GM19240 (cell line): ENCODE measurements around the gene PDIA5.

ENCODE experiments used
- DNase-seq: peaks from one replicate; pipeline ENCODE4 v3.0.0; 2011; ENCODE audit warnings: low spot score; ENCODE audit not compliant: insufficient read length

Gene PDIA5

GRCh38 chr3:123113889-123114450 lies 47.1 kb downstream of the PDIA5 start:
- no peak for DNase-seq

- no peak for DNase-seq
Observed at GRCh38 chr3:123116116-123116515, 49.3 kb downstream of the PDIA5 start.

GRCh38 chr3:123119388-123119787 lies 52.6 kb downstream of the PDIA5 start:
- no peak for DNase-seq

- DNase-seq: no peak
Observed at GRCh38 chr3:123119802-123120201, 53.0 kb downstream of the PDIA5 start.

- no peak for DNase-seq
Observed at GRCh38 chr3:123120573-123120972, 53.7 kb downstream of the PDIA5 start.

DNA sequence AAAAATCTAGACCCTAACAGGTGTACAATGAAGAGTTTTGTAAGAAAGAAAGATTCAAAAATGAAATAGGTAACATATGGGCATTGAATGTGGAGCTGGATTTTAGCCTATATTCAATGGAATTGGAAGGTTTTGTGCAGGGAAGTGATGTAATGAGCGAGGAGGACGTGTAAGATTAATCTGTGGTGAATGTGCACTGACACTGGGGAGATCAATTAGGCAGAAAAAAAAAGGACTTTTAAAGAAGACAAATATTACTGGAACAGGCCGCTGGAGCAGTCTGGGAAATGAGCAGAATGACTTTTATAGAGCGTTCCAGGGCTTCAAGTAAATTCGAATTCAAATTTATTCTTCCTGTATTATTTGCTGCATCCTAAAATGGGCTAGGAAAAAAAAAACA lies 55.2 kb downstream of the PDIA5 start:
- no peak for DNase-seq

DNA sequence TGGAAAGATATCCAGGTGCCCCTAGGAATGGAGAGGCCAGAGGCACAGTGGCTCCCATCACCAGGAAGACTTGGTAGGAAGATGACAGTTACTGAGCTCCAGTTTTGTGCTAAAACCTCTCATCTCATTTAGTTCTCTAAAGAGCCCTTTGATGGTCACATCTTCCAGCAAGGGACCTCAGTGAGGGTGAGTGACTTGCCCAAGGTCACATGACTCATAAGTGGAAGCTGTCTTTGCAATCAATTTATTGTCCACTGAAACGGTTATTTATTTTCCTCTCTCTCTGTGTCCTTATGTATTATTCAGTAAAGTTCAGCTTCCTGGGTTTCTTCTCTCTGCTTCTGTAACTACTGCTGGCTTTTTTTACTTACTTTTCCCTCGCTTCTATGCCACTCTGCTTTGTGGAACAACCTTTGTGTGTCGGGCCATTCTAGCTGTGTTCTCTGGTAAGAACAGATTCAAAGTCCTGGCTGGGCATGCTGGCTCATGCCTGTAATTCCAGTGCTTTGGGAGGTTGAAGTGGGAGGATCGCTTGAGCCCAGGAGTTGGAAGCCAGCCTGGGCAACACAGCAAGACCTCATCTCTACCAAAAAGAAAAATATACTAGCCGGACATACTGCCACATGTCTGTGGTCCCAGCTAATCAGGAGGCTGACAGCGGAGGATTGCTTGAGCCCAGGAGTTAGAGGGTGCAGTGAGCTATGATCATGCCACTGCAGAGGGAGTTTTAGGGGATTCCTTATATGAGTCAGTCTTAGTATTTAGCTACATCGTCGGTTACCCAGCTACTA lies 55.9 kb downstream of the PDIA5 start:
- DNase-seq: no peak

GRCh38 chr3:123123716-123124616 lies 57.1 kb downstream of the PDIA5 start:
- no peak for DNase-seq

- DNase-seq: no peak
Observed at GRCh38 chr3:123124971-123125370, 58.1 kb downstream of the PDIA5 start.

- no peak for DNase-seq
Observed at GRCh38 chr3:123126031-123126430, 59.2 kb downstream of the PDIA5 start.

- no peak for DNase-seq
Observed at GRCh38 chr3:123126653-123127052, 59.8 kb downstream of the PDIA5 start.

- no peak for DNase-seq
Observed at GRCh38 chr3:123129092-123129491, 62.3 kb downstream of the PDIA5 start.

DNA sequence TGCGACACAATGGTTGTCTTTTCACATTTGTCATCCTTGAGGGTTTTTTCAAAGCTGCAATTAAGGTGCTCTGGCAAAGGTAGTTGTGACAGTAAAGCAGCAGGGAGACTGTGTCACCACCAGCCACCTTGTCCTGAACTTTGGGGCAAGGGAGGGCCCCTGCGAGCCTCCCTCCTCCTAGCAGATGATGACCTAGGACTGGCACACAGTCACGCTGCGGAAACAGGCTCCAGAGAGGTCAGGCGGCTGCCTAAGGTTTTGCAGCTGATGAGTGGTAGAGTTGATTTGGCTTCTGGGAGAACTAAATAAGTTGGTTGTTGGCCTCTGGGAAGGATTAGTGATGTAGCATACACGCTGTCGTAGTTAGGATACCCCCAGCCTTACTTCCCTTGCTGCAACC lies 62.7 kb downstream of the PDIA5 start:
- DNase-seq: no peak

- no peak for DNase-seq
Observed at GRCh38 chr3:123130079-123130750, 63.4 kb downstream of the PDIA5 start.

DNA sequence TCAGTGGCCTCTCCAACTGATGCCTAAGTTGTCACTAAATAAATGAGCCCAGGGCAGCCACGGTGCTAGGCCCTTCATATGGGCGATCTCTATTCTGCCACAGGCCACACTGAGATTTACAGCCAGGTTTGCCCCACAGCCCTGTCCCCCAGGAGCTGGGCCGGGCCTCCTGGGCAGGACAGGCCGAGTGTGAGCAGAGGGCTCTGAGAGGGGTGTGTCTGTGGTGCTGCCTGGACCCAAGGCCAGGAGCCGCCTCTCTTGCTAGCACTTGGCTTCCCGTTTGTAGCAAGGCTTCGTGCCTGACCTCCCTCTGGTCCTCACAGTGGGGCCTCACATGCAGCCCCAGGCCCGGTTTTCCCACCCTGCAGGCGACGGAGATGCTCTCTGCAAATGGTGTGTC lies 67.8 kb downstream of the PDIA5 start:
- no peak for DNase-seq

DNA sequence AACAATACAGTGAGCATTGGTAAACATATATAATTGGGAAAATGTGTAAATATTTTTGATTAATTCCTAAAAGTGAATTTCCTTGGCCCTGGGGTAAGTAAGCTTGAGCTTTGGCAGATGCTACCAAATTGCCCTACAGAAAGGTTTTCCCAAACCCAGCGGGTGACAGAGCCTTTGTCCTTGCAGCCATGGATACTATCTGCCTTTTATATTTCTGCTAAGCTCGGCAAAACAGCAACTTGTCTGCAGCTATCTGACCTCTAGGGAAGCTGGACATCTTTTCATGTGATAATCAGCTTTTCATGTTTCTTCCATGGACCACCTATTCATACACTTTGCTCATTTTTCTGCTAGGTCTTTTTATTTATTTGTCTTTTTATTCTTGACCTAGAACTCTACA lies 70.2 kb downstream of the PDIA5 start:
- no peak for DNase-seq

GRCh38 chr3:123138839-123139444 lies 72.1 kb downstream of the PDIA5 start:
- no peak for DNase-seq

DNA sequence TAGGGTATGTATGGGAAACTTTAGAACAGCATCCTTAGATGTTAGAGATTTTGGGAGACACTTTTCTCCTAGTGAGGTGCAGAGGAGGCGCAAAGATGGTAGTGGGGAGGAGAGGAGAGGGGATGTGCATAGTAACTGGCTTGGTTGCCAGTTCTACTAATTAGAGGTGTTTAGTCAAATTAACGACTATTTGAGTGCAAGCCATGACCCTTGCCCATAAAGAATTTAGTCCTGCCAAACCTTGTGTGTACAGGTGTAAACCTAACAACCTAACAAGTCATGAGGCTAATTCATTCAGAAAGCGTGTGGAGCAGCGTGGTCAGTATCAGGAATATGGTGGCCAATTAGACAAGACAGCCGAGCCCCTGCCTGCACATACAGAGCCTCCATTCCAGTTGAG lies 72.7 kb downstream of the PDIA5 start:
- DNase-seq: no peak

GRCh38 chr3:123140550-123140949 lies 73.7 kb downstream of the PDIA5 start:
- no peak for DNase-seq

GRCh38 chr3:123141276-123141675 lies 74.5 kb downstream of the PDIA5 start:
- no peak for DNase-seq
